Erythroblast (primary cell): ENCODE results near the gene RCAN3.

Source experiments
- GATA1 ChIP-seq: IDR thresholded peaks from 2 replicates; pipeline ENCODE4 v1.6.1; 2011; ENCODE audit warnings: low read depth, mild to moderate bottlenecking, control low read depth, low read length, moderate library complexity
- POLR2A ChIP-seq: IDR thresholded peaks from 2 replicates; pipeline ENCODE4 v1.6.1; 2011; ENCODE audit warnings: mild to moderate bottlenecking, low read length

DNA sequence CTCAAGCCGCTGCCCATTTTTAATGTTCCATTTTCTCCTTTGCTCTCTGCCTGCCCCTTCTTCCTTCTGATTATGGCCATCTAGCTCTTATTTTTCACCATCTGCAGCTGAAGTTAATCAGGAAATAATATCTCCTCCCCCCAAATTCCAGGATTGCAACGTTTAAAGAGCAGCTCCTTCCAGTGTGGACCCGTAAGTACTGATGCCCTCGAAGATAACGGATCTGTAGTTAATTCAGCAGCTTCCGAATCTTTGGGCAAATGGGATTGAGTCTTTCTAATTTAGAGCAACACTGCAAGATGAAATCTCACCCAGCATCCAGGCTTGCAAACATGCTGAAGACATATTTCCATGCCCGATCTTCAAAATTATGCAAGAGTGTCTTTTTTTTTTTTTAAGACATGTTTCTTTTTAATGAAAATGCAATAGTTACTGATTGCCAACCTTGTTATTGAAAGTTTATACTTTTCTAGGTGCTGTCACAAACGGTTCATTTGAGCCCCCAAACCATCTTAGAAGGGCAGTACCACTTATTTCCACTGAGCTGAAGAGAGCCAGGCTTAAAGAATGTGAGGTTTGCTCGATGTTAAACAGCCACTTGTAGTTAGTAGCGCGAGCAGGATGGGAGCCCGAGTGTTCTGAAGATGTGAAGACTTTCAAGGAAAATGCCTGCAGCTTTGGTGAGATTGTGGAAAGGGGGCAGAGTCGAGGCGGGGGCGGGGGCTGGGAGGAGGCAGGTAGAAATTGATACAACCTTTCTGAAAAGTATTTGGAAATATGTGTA is 10.9 kb upstream of the RCAN3 start:
- no peak for TF ChIP-seq POLR2A
- TF ChIP-seq GATA1: no peak
